GM19463 (cell line): ENCODE results near the gene LRRC1.

ENCODE experiments used
- ATAC-seq: cut with Tn5 transposase; IDR thresholded peaks from one replicate; pipeline ENCODE4 v1.9.1; 2021; ENCODE audit warnings: mild to moderate bottlenecking, moderate library complexity; ENCODE audit not compliant: unreplicated experiment

The LRRC1 gene

GRCh38 chr6:53920881-53921280 is 126.1 kb downstream of the LRRC1 start:
- ATAC-seq = no peak

- no peak for ATAC-seq
Observed at GRCh38 chr6:53921639-53922038, 126.8 kb downstream of the LRRC1 start.

- no peak for ATAC-seq
Observed at GRCh38 chr6:53922539-53922981, 127.8 kb downstream of the LRRC1 start.

- peak; percentile 57 for ATAC-seq
Observed at GRCh38 chr6:53924277-53924676, 129.5 kb downstream of the LRRC1 start.

- ATAC-seq = no peak
Observed at GRCh38 chr6:53924821-53925422, 130.1 kb downstream of the LRRC1 start.

GRCh38 chr6:53925891-53926290 is 131.1 kb downstream of the LRRC1 start:
- ATAC-seq = no peak

GRCh38 chr6:53926505-53926904 is 131.7 kb downstream of the LRRC1 start:
- no peak for ATAC-seq

GRCh38 chr6:53928641-53929040 is 133.8 kb downstream of the LRRC1 start:
- ATAC-seq = no peak

GRCh38 chr6:53929041-53929820 is 134.4 kb downstream of the LRRC1 start:
- ATAC-seq = no peak

- ATAC-seq = no peak
Observed at GRCh38 chr6:53929821-53930120, 135.0 kb downstream of the LRRC1 start.

- ATAC-seq = no peak
Observed at GRCh38 chr6:53930330-53930729, 135.5 kb downstream of the LRRC1 start.

GRCh38 chr6:53931086-53931485 is 136.3 kb downstream of the LRRC1 start:
- ATAC-seq = no peak

- no peak for ATAC-seq
Observed at GRCh38 chr6:53932516-53932915, 137.7 kb downstream of the LRRC1 start.

- no peak for ATAC-seq
Observed at GRCh38 chr6:53934023-53934422, 139.2 kb downstream of the LRRC1 start.

- no peak for ATAC-seq
Observed at GRCh38 chr6:53937461-53937860, 142.7 kb downstream of the LRRC1 start.

GRCh38 chr6:53938810-53939209 is 144.0 kb downstream of the LRRC1 start:
- no peak for ATAC-seq

GRCh38 chr6:53939830-53940229 is 145.0 kb downstream of the LRRC1 start:
- no peak for ATAC-seq

GRCh38 chr6:53943395-53943794 is 148.6 kb downstream of the LRRC1 start:
- no peak for ATAC-seq

GRCh38 chr6:53944091-53944490 is 149.3 kb downstream of the LRRC1 start:
- ATAC-seq = no peak

- no peak for ATAC-seq
Observed at GRCh38 chr6:53944543-53944942, 149.7 kb downstream of the LRRC1 start.

- ATAC-seq = peak; percentile 51
Observed at GRCh38 chr6:53945765-53946407, 151.1 kb downstream of the LRRC1 start.

- no peak for ATAC-seq
Observed at GRCh38 chr6:53947780-53948179, 153.0 kb downstream of the LRRC1 start.
